ENCODE results near the gene CCDC150.
"Not testable (repeated sequence)": the region's sequence is repeated elsewhere in the genome, so short reads cannot be mapped to it uniquely, and the experiment has no call there.

The CCDC150 gene

GRCh38 chr2:196697825-196698224 lies 58.3 kb downstream of the CCDC150 start:
- DNase-seq (ENCODE audit: low spot score in 2 of 2), result no peak
- in situ Hi-C loops (cut with MboI; ENCODE audit: low sequenced_read_pairs), result no loop called here
- no peaks in the 10 kb centered on the region for H3K9me3 ChIP-seq

GRCh38 chr2:196702641-196703040 lies 63.1 kb downstream of the CCDC150 start:
- Histone ChIP-seq H3K9me3 (no peaks in the 10 kb centered on the region), H3K4me3 (no peak overlapping the region), H3K27me3 (ENCODE audit: low read depth) (no peaks in the 10 kb centered on the region), H3K4me1 (peaks cover 2% of the 10 kb centered on the region; the same call in 1 of the 2 replicates), H3K36me3 (replicated peaks) (no peaks in the 10 kb centered on the region; the same call in 1 of the 2 replicates)
- in situ Hi-C loops (cut with MboI; ENCODE audit: low sequenced_read_pairs), result no loop called here
- DNase-seq (ENCODE audit: low spot score in 2 of 2), result no peak

More at GRCh38 chr2:196697825-196698224, 58.3 kb downstream of the CCDC150 start:
- Histone ChIP-seq H3K4me3 (no peak overlapping the region), H3K36me3 (replicated peaks) (no peaks in the 10 kb centered on the region; the same call in 1 of the 2 replicates), H3K27me3 (ENCODE audit: low read depth) (no peaks in the 10 kb centered on the region), H3K4me1 (peaks cover 2% of the 10 kb centered on the region; the same call in 1 of the 2 replicates)

GRCh38 chr2:196703695-196704094 lies 64.2 kb downstream of the CCDC150 start:
- H3K36me3 ChIP-seq (replicated peaks), result no peaks in the 10 kb centered on the region; the same call in 1 of the 2 replicates
- no peak overlapping the region for H3K4me3 ChIP-seq
- H3K27me3 ChIP-seq (ENCODE audit: low read depth), result no peaks in the 10 kb centered on the region
- H3K9me3 ChIP-seq, result no peaks in the 10 kb centered on the region
- in situ Hi-C loops (cut with MboI; ENCODE audit: low sequenced_read_pairs), result no loop called here
- no peaks in the 10 kb centered on the region for H3K4me1 ChIP-seq
- no peak for DNase-seq (ENCODE audit: low spot score in 2 of 2)

GRCh38 chr2:196710056-196710455 lies 70.5 kb downstream of the CCDC150 start:
- H3K4me1 ChIP-seq, result not testable (repeated sequence)

GRCh38 chr2:196711625-196712024 lies 72.1 kb downstream of the CCDC150 start:
- Histone ChIP-seq H3K9me3 (no peaks in the 10 kb centered on the region), H3K4me1 (no peaks in the 10 kb centered on the region), H3K36me3 (replicated peaks) (no peaks in the 10 kb centered on the region), H3K4me3 (no peak overlapping the region), H3K27me3 (ENCODE audit: low read depth) (no peaks in the 10 kb centered on the region)
- in situ Hi-C loops (cut with MboI; ENCODE audit: low sequenced_read_pairs), result no loop called here
- no peak for DNase-seq (ENCODE audit: low spot score in 2 of 2)

More at GRCh38 chr2:196710056-196710455, 70.5 kb downstream of the CCDC150 start:
- DNase-seq (ENCODE audit: low spot score in 2 of 2); H3K36me3 ChIP-seq (replicated peaks); H3K27me3 ChIP-seq (ENCODE audit: low read depth); in situ Hi-C loops (cut with MboI; ENCODE audit: low sequenced_read_pairs); H3K9me3 ChIP-seq; H3K4me3 ChIP-seq: not testable (repeated sequence)

- in situ Hi-C loops (cut with MboI; ENCODE audit: low sequenced_read_pairs), result no loop called here
- Histone ChIP-seq H3K27me3 (ENCODE audit: low read depth) (no peaks in the 10 kb centered on the region), H3K9me3 (no peaks in the 10 kb centered on the region), H3K4me1 (no peaks in the 10 kb centered on the region), H3K36me3 (replicated peaks) (no peaks in the 10 kb centered on the region), H3K4me3 (no peak overlapping the region)
- DNase-seq (ENCODE audit: low spot score in 2 of 2), result no peak
These were observed 73.4 kb downstream of the CCDC150 start for GRCh38 chr2:196712867-196713266.

- no peaks in the 10 kb centered on the region for H3K27me3 ChIP-seq (ENCODE audit: low read depth)
- in situ Hi-C loops (cut with MboI; ENCODE audit: low sequenced_read_pairs), result no loop called here
- no peak overlapping the region for H3K4me3 ChIP-seq
- H3K9me3 ChIP-seq, result no peaks in the 10 kb centered on the region
- H3K4me1 ChIP-seq, result no peaks in the 10 kb centered on the region
- DNase-seq (ENCODE audit: low spot score in 2 of 2), result no peak
- peaks cover 22% of the 10 kb centered on the region for H3K36me3 ChIP-seq (replicated peaks)
These were observed 79.0 kb downstream of the CCDC150 start for GRCh38 chr2:196718419-196719109.

GRCh38 chr2:196719110-196719872 lies 79.8 kb downstream of the CCDC150 start:
- no peak overlapping the region for H3K4me3 ChIP-seq
- H3K4me1 ChIP-seq, result no peaks in the 10 kb centered on the region
- H3K36me3 ChIP-seq (replicated peaks), result peaks cover 26% of the 10 kb centered on the region
- H3K27me3 ChIP-seq (ENCODE audit: low read depth), result no peaks in the 10 kb centered on the region
- in situ Hi-C loops (cut with MboI; ENCODE audit: low sequenced_read_pairs), result no loop called here
- no peaks in the 10 kb centered on the region for H3K9me3 ChIP-seq
- peak in 1 of 2 experiments; percentile 44 for DNase-seq (ENCODE audit: low spot score in 2 of 2)

GRCh38 chr2:196723571-196723970 lies 84.1 kb downstream of the CCDC150 start:
- in situ Hi-C loops (cut with MboI; ENCODE audit: low sequenced_read_pairs), result no loop called here

GRCh38 chr2:196725218-196725617 lies 85.7 kb downstream of the CCDC150 start:
- no peak for DNase-seq (ENCODE audit: low spot score in 2 of 2)
- Histone ChIP-seq H3K36me3 (replicated peaks) (peaks cover 46% of the 10 kb centered on the region), H3K27me3 (ENCODE audit: low read depth) (no peaks in the 10 kb centered on the region), H3K4me3 (no peak overlapping the region), H3K4me1 (no peaks in the 10 kb centered on the region), H3K9me3 (no peaks in the 10 kb centered on the region)
- in situ Hi-C loops (cut with MboI; ENCODE audit: low sequenced_read_pairs), result no loop called here

More at GRCh38 chr2:196723571-196723970, 84.1 kb downstream of the CCDC150 start:
- H3K4me1 ChIP-seq, result no peaks in the 10 kb centered on the region
- peaks cover 37% of the 10 kb centered on the region for H3K36me3 ChIP-seq (replicated peaks)
- no peaks in the 10 kb centered on the region for H3K9me3 ChIP-seq
- H3K4me3 ChIP-seq, result no peak overlapping the region
- no peaks in the 10 kb centered on the region for H3K27me3 ChIP-seq (ENCODE audit: low read depth)
- DNase-seq (ENCODE audit: low spot score in 2 of 2), result no peak

GRCh38 chr2:196725882-196726281 lies 86.4 kb downstream of the CCDC150 start:
- no peak for DNase-seq (ENCODE audit: low spot score in 2 of 2)
- in situ Hi-C loops (cut with MboI; ENCODE audit: low sequenced_read_pairs), result no loop called here
- Histone ChIP-seq H3K36me3 (replicated peaks) (peaks cover 49% of the 10 kb centered on the region), H3K27me3 (ENCODE audit: low read depth) (no peaks in the 10 kb centered on the region), H3K4me1 (no peaks in the 10 kb centered on the region), H3K9me3 (no peaks in the 10 kb centered on the region), H3K4me3 (no peak overlapping the region)

- in situ Hi-C loops (cut with MboI; ENCODE audit: low sequenced_read_pairs), result no loop called here
- Histone ChIP-seq H3K9me3 (no peaks in the 10 kb centered on the region), H3K27me3 (ENCODE audit: low read depth) (no peaks in the 10 kb centered on the region), H3K4me1 (no peaks in the 10 kb centered on the region), H3K36me3 (replicated peaks) (peaks cover 33% of the 10 kb centered on the region), H3K4me3 (no peak overlapping the region)
- no peak for DNase-seq (ENCODE audit: low spot score in 2 of 2)
These were observed 89.9 kb downstream of the CCDC150 start for GRCh38 chr2:196729418-196729817.

- H3K4me3 ChIP-seq; H3K4me1 ChIP-seq; DNase-seq (ENCODE audit: low spot score in 2 of 2); H3K9me3 ChIP-seq; in situ Hi-C loops (cut with MboI; ENCODE audit: low sequenced_read_pairs); H3K36me3 ChIP-seq (replicated peaks); H3K27me3 ChIP-seq (ENCODE audit: low read depth): not testable (repeated sequence)
These were observed 97.1 kb downstream of the CCDC150 start for GRCh38 chr2:196736646-196737045.

- DNase-seq (ENCODE audit: low spot score in 2 of 2), result no peak
- Histone ChIP-seq H3K36me3 (replicated peaks) (peaks cover 10% of the 10 kb centered on the region), H3K4me3 (no peak overlapping the region), H3K4me1 (no peaks in the 10 kb centered on the region), H3K9me3 (no peaks in the 10 kb centered on the region; the same call in 1 of the 2 replicates), H3K27me3 (ENCODE audit: low read depth) (no peaks in the 10 kb centered on the region)
- in situ Hi-C loops (cut with MboI; ENCODE audit: low sequenced_read_pairs), result no loop called here
These were observed 97.5 kb downstream of the CCDC150 start for GRCh38 chr2:196737046-196737445.

Data from HAP-1 (cell line).